Measurements from ENCODE around the gene SECISBP2L.

SECISBP2L gene

DNA sequence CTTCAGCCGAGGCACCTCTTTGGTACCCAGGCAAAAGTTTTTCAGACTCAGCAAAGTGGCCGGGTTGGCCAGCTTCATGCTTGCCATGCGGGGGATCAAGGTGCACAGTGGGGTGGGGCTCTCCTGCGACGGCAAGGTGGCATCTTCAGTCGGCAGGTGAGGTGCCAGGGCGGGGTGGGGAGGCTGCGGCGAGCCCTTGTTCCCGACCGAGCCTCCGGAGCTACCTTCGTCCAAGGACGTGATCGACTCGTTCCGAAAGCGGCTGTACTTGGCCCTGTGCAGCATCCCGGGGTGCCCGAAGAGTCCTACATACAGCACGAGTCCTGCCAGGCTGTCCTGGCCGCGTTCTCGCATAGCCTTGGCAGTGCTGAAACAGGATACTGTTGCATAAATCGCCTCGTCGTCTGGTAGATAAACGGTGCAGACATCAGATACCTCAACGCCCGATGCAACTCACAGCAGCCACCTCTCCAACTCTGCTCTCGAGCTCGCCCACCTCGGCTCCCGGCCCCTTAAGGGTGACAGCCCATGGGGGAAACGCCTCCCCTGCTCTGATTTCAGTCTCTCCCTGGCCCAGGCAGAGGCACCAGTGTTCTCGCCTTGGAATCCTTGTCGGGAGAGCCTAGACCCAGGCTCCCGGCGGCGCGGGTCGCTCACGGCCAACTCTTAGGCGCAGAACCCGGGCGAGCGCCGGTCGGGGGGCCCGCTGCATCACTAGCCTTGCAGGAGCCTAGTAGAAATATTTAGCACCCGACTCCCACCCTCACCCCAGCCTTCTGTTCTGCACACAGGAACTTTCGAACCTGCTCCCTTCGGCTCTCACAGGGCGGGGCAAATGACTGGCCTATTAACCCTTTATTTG is 83.4 kb downstream of the SECISBP2L start:
- DNase-seq, result no peak

DNA sequence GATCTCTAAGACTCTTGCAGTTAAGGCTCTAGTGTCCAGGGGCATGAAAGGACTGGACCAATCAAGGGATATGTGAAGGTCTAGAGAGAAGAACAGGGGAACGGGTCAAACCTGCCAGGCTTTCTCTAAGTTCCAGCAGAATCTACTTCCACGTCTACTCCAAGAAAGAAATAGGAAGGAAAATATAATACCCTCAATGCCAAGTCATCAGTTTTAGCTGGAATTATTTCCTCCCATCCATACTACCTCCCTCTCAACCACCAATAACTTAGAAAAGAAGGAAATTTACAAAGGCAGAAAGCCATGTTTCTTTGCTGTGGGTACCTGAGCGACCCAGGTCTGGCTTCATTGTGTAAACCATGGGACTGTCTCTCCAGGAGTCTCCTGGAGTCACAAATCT is 90.3 kb downstream of the SECISBP2L start:
- no peak for DNase-seq

DNA sequence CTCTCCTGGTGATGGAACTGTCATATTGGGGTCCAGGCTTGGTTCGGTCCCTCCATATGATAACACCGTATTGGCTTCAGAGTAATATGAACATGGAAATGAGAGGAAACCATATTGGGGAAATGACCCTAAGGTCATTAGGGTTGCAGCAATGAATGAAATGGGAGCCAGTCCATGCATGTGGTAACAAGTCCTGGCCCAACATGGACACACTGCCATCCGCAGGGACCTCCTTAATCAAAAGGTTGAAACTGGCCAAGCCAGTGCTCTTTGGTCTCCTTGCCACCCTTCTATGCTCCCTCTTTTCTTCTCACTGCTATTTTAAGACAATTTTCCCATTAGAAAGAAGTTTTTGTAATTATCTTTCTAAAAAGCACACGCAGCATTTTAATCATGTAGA is 90.9 kb downstream of the SECISBP2L start:
- DNase-seq, result no peak

DNA sequence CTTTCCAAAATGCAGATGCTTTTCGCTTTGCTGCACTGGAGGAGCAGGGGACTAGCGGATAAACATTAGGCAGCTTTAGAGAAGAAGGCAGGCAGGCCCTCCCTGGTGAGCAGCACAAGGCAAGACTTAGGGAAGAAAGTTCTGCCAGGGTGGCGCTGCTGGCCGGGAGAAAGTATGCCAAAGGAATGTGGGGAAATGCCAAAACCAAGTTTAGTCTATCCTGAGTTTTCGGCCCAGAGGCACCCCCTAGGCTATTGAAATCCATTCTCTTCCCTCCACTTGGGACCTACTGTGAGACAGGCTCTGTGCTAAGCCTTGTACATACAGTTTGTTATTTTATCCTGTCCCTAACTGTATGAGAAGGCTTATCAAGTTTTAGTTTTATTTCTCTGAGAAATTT is 91.7 kb downstream of the SECISBP2L start:
- no peak for DNase-seq

DNA sequence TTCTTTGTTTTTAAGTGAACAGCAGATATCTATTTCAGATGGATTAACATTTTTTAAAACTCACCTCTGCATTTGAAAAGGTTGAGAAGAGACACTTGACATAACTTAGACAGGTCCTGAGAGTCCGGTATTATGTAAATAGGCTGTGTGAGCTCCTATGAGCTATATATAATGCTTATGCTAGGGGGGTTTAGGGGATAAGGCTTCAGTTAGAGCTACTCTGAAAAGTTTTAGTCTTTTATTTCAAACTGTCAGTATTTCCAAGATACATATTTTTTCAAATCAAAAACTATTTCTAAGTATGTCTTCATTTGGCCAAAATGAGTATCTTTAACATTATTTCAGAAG is 99.4 kb downstream of the SECISBP2L start:
- no peak for DNase-seq

DNA sequence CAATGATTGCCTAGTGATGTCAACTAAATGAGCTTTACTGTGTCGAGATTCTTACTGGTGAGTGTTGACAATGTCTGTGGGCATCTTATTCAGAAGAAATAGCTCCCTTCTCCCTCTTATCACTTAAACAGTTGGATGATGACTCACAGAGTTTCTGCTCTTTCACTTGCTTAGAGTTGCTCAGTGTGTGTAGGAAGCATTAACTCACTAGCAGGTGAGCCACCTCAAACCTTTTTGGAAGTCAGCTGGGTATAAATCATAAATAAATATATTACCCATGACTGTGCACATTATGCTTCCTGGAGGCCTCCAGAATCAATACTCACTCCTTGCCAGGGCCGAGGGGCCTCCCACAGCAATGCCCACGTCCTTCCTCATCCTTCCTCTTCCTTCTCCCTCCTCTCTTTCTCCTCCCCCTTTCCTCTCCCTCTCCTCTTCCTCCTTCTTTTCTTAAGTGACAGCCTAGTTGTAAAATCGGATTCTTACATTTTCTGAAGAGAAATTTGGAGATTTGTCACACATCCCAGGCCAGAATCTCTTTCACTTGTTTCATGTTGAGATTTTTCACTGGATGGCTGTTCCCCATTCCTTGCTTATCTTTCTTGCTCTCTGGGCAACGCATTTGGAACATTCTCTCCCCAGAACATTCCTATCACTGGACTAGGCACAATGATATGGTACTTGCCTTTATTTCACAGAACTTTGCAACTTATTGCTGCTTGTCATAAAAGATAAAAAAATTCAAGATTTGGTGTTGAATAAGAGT is 100.0 kb downstream of the SECISBP2L start:
- DNase-seq, result no peak

DNA sequence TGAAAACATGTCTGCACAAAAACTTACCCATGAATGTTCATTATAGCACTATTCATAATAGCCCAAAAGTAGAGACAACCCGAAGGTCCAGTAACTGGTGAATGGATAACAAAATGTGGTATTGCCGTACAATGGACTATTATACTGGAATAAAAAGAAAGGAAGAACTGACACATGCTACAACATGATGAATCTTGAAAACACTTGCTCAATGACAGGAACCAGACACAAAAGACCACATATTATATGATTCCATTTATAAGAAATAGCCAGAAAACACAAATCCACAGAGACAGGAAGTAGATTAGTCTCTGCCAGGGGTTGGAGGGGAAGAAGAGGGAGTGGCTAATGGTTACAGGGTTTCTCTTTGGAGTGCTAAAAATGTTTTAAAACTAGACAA is 100.9 kb downstream of the SECISBP2L start:
- no peak for DNase-seq

DNA sequence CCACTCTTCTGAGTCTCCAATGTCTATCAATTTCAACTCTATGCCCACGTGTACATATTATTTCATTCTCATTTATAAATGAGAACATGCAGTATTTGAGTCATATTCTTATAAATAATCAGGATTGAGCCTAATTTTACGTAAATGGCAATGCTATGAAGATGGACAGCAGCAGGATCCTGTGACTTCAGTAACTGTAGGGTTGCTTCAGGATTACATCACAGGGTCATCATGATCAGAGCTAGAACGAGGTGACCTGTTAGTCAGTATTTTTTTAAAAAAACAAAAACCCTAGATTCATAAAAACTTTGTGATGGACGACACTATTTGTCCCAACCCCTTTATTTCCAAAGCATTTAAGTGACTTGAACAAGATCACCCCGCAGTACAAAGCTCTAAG is 104.3 kb downstream of the SECISBP2L start:
- no peak for DNase-seq

DNA sequence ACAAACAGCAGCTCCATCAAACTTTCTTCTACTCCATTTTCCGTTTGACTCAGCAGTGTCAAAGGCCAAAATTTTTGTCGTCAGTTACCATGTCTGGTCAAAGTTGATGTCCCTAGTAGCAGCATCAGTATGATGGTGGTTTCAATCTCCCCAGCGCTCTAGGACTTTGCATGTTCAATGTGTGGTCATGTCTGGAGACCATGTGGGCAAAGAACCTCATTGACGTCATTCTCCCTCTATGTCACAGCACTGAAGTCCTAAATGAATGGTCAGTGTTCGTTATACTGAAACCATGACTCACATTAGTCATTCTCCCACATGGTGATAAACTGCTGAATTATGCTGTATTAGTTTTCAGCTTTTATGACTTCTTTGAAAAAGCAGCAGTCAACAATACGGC is 105.7 kb downstream of the SECISBP2L start:
- DNase-seq, result no peak

DNA sequence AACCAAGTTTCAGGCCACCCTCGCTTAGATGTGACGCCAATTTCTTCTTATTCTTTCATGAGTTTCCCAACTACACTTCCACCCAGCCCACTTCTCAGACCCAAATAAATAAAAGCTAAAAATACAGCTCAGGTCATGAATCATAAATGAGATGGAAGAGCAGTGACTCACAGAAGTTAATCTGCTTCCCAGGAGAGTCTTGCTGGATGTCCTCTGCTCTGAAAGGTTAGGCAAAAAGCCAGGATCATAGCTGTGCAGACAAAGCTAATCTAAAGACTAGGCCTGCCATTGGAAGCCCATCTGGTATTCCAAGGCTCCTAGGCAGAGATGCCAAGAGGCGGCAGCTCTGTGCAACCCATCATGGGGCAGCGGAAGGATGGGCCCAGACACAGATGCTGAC is 106.6 kb downstream of the SECISBP2L start:
- DNase-seq, result no peak
